Cardiac fibroblast (primary cell): ENCODE data around the gene ME1.

Source experiments
- DNase-seq, 2 donors: peaks; one replicate each; pipeline versions ENCODE4 v3.0.0 to v3.0.0-alpha.2; 2010; ENCODE audit warnings: low read depth in 2 of 2
- H3K4me3 ChIP-seq, 2 donors: replicated peaks in 1 of 2; 1 replicate in 1 of 2; 2 replicates in 1 of 2; pipeline ENCODE4 v1.5.1; 2011; ENCODE audit warnings: low read depth in 2 of 2, low read length in 2 of 2, mild to moderate bottlenecking in 2 of 2, moderate library complexity in 1 of 2
- CTCF ChIP-seq: IDR thresholded peaks from one replicate; pipeline ENCODE4 v1.5.1; 2011; ENCODE audit warnings: low read depth, mild to moderate bottlenecking, low read length, inconsistent platforms

Gene ME1

GRCh38 chr6:83417880-83418663 lies 12.8 kb downstream of the ME1 start:
- peak; percentile 59 for TF ChIP-seq CTCF
- H3K4me3 ChIP-seq, result no peak overlapping the region
- DNase-seq, result peak; percentile 80 to 81

GRCh38 chr6:83413068-83413467 lies 17.8 kb downstream of the ME1 start:
- no peak overlapping the region for H3K4me3 ChIP-seq
- TF ChIP-seq CTCF, result no peak
- no peak for DNase-seq

GRCh38 chr6:83411731-83412130 lies 19.1 kb downstream of the ME1 start:
- no peak overlapping the region for H3K4me3 ChIP-seq
- no peak for TF ChIP-seq CTCF
- DNase-seq, result no peak

- no peak for DNase-seq
- no peak overlapping the region for H3K4me3 ChIP-seq
- TF ChIP-seq CTCF, result no peak
Observed at GRCh38 chr6:83403191-83403590, 27.7 kb downstream of the ME1 start.

- H3K4me3 ChIP-seq, result no peak overlapping the region
- no peak for TF ChIP-seq CTCF
- DNase-seq, result no peak
Observed at GRCh38 chr6:83389606-83390005, 41.2 kb downstream of the ME1 start.

GRCh38 chr6:83385473-83385872 lies 45.4 kb downstream of the ME1 start:
- no peak for DNase-seq
- TF ChIP-seq CTCF, result no peak
- H3K4me3 ChIP-seq, result no peak overlapping the region

- DNase-seq, result no peak
- TF ChIP-seq CTCF, result no peak
- no peak overlapping the region for H3K4me3 ChIP-seq
Observed at GRCh38 chr6:83384751-83385150, 46.1 kb downstream of the ME1 start.
